Fibroblast of lung (primary cell): ENCODE measurements around the gene UBA3. TPM values are rescaled to one million over a fixed set of nuclear protein-coding genes. Genes with fewer than 3 reads are reported as not detected.

Source experiments
- DNase-seq, 2 donors: peaks; one replicate each; pipeline versions ENCODE4 v3.0.0 to v3.0.0-alpha.2; 2010; ENCODE audit warnings: low read depth in 2 of 2
- H2AFZ ChIP-seq: 2 replicates; pipeline ENCODE4 v1.5.1; 2012; ENCODE audit warnings: low read length, control low read depth, inconsistent platforms
- H3K27ac ChIP-seq: 2 replicates; pipeline ENCODE4 v1.5.1; 2011; ENCODE audit warnings: low read length, control low read depth; ENCODE audit not compliant: insufficient read depth
- H3K27me3 ChIP-seq: 2 replicates; pipeline ENCODE4 v1.5.1; 2011; ENCODE audit warnings: mild to moderate bottlenecking, low read length; ENCODE audit not compliant: control insufficient read depth, insufficient read depth
- H3K36me3 ChIP-seq: 2 replicates; pipeline ENCODE4 v1.5.1; 2011; ENCODE audit warnings: low read length; ENCODE audit not compliant: control insufficient read depth, insufficient read depth
- H3K4me1 ChIP-seq: 2 replicates; pipeline ENCODE4 v1.5.1; 2011; ENCODE audit warnings: low read length; ENCODE audit not compliant: control insufficient read depth, insufficient read depth; ENCODE audit errors: extremely low read depth
- H3K4me2 ChIP-seq: 2 replicates; pipeline ENCODE4 v1.5.1; 2011; ENCODE audit warnings: low read length, control low read depth; ENCODE audit not compliant: insufficient read depth; ENCODE audit errors: extremely low read depth
- H3K4me3 ChIP-seq, 4 experiments: fragments of 200-600 bp in 1 of 4; sonication (generic) in 1 of 4; replicated peaks in 1 of 4; 2 replicates each; pipeline ENCODE4 v1.5.1; 2011 to 2016; ENCODE audit warnings: low read length in 4 of 4, low read depth in 3 of 4, mild to moderate bottlenecking in 3 of 4, control low read depth in 2 of 4, inconsistent platforms in 1 of 4, mixed read lengths in 1 of 4; ENCODE audit not compliant: insufficient read depth in 1 of 4; ENCODE audit errors: control extremely low read depth in 1 of 4
- H3K79me2 ChIP-seq: 2 replicates; pipeline ENCODE4 v1.5.1; 2012; ENCODE audit warnings: mild to moderate bottlenecking, low read length, inconsistent platforms; ENCODE audit not compliant: control insufficient read depth, insufficient read depth
- H3K9ac ChIP-seq: 2 replicates; pipeline ENCODE4 v1.5.1; 2011; ENCODE audit warnings: mild to moderate bottlenecking, low read length, control low read depth; ENCODE audit not compliant: insufficient read depth
- H3K9me3 ChIP-seq: 2 replicates; pipeline ENCODE4 v1.5.1; 2012; ENCODE audit warnings: low read depth, low read length; ENCODE audit not compliant: control insufficient read depth, insufficient read depth
- H4K20me1 ChIP-seq: 2 replicates; pipeline ENCODE4 v1.5.1; 2011; ENCODE audit warnings: low read length; ENCODE audit not compliant: control insufficient read depth, insufficient read depth; ENCODE audit errors: extremely low read depth
- CTCF ChIP-seq, 2 donors: IDR thresholded peaks in 1 of 2; conservative IDR thresholded peaks in 1 of 2; 1 replicate in 1 of 2; 2 replicates in 1 of 2; pipeline ENCODE4 v1.5.1; 2011 to 2012; ENCODE audit warnings: low read length in 2 of 2, control low read depth in 1 of 2, inconsistent platforms in 1 of 2, low read depth in 1 of 2, mild to moderate bottlenecking in 1 of 2
- EZH2 ChIP-seq: IDR thresholded peaks from 2 replicates; pipeline ENCODE4 v1.5.1; 2012; ENCODE audit warnings: low read length, control low read depth, mild to moderate bottlenecking; ENCODE audit errors: missing control alignments
- polyA plus RNA-seq, 2 donors: library from polyadenylated mRNA; depleted of rRNA in 1 of 2; stranded (reverse) in 1 of 2; unstranded in 1 of 2; fragments of >200 nt; gene quantifications; 2 replicates each; pipeline ENCODE4 v1.2.1, GENCODE V29; 2011 to 2012; ENCODE audit warnings: missing spikeins in 1 of 2
- total RNA-seq: library from RNA; depleted of rRNA; stranded (reverse); fragments of >200 nt; gene quantifications from 2 replicates; pipeline ENCODE4 v1.2.1, GENCODE V29; 2014

UBA3 gene
- total and polyA plus RNA-seq, 2 donors (not counting 1 experiment from before 2014, with no cell fraction given) = 93.3 to 95.4 TPM

GRCh38 chr3:69085833-69086722, 5.9 kb upstream of the UBA3 start:
- H3K36me3 ChIP-seq = no peaks in the 10 kb centered on the region

GRCh38 chr3:69085168-69085832, 5.1 kb upstream of the UBA3 start:
- H3K9ac ChIP-seq = peak overlapping the region; percentile 75
- H3K79me2 ChIP-seq = peaks cover 46% of the 10 kb centered on the region
- no peak for TF ChIP-seq EZH2
- no peak for TF ChIP-seq CTCF (conservative IDR thresholded peaks at IDR 0.05 in 1 of 2, IDR thresholded peaks at IDR 0.05 in 1 of 2; ENCODE audit: low read depth in 1 of 2, low read length in 2 of 2)
- peaks cover 46% of the 10 kb centered on the region for H3K4me1 ChIP-seq
- no peaks in the 10 kb centered on the region for H3K27me3 ChIP-seq
- H3K9me3 ChIP-seq = no peaks in the 10 kb centered on the region
- H2AFZ ChIP-seq = peak overlapping the region; percentile 15
- H3K4me3 ChIP-seq = peak overlapping the region; percentile 81 to 89 (median 84)
- no peaks in the 10 kb centered on the region for H4K20me1 ChIP-seq
- peak overlapping the region; percentile 97 for H3K4me2 ChIP-seq
- peak overlapping the region; percentile 88 for H3K27ac ChIP-seq
- H3K36me3 ChIP-seq = no peaks in the 10 kb centered on the region
- DNase-seq = peak; percentile 9 to 54

More at GRCh38 chr3:69085833-69086722, 5.9 kb upstream of the UBA3 start:
- Histone ChIP-seq H3K4me2 (peak overlapping the region; percentile 97), H2AFZ (peak overlapping the region; percentile 15), H3K27me3 (no peaks in the 10 kb centered on the region), H3K79me2 (peaks cover 54% of the 10 kb centered on the region), H3K4me3 (peak overlapping the region; percentile 81 to 89 (median 84)), H3K9ac (peak overlapping the region; percentile 75), H3K27ac (peak overlapping the region; percentile 81), H3K9me3 (no peaks in the 10 kb centered on the region), H4K20me1 (no peaks in the 10 kb centered on the region), H3K4me1 (peaks cover 44% of the 10 kb centered on the region)
- DNase-seq = peak; percentile 95 to 98
- TF ChIP-seq EZH2 (no peak), CTCF (conservative IDR thresholded peaks at IDR 0.05 in 1 of 2, IDR thresholded peaks at IDR 0.05 in 1 of 2; ENCODE audit: low read depth in 1 of 2, low read length in 2 of 2) (no peak)
